Measurements from ENCODE around the gene MRAS.

The MRAS gene

GRCh38 chr3:138394156-138394555 lies 45.8 kb downstream of the MRAS start:
- TF ChIP-seq CTCF (IDR thresholded peaks at IDR 0.05) = no peak
- H3K27me3 ChIP-seq = no peaks in the 10 kb centered on the region
- no peaks in the 10 kb centered on the region for H3K36me3 ChIP-seq
- no peak overlapping the region for H3K27ac ChIP-seq
- no peaks in the 10 kb centered on the region for H3K4me1 ChIP-seq (ENCODE audit: control insufficient read depth in 1 of 2, insufficient read depth in 1 of 2, low read depth in 1 of 2, low read length in 1 of 2)
- no peaks in the 10 kb centered on the region for H3K9me3 ChIP-seq
- no peak overlapping the region for H3K4me3 ChIP-seq (ENCODE audit: low read depth in 1 of 2, low read length in 1 of 2)

- TF ChIP-seq CTCF (IDR thresholded peaks at IDR 0.05) = no peak
- Histone ChIP-seq H3K4me1 (ENCODE audit: control insufficient read depth in 1 of 2, insufficient read depth in 1 of 2, low read depth in 1 of 2, low read length in 1 of 2) (no peaks in the 10 kb centered on the region), H3K4me3 (ENCODE audit: low read depth in 1 of 2, low read length in 1 of 2) (no peak overlapping the region), H3K9me3 (no peaks in the 10 kb centered on the region), H3K27me3 (no peaks in the 10 kb centered on the region), H3K27ac (no peak overlapping the region), H3K36me3 (no peaks in the 10 kb centered on the region)
Observed at GRCh38 chr3:138394686-138395085, 46.3 kb downstream of the MRAS start.

GRCh38 chr3:138395865-138396751 lies 47.7 kb downstream of the MRAS start:
- Histone ChIP-seq H3K4me1 (ENCODE audit: control insufficient read depth in 1 of 2, insufficient read depth in 1 of 2, low read depth in 1 of 2, low read length in 1 of 2) (no peaks in the 10 kb centered on the region), H3K9me3 (no peaks in the 10 kb centered on the region), H3K36me3 (no peaks in the 10 kb centered on the region), H3K27me3 (no peaks in the 10 kb centered on the region), H3K27ac (no peak overlapping the region), H3K4me3 (ENCODE audit: low read depth in 1 of 2, low read length in 1 of 2) (no peak overlapping the region)
- no peak for TF ChIP-seq CTCF (IDR thresholded peaks at IDR 0.05)

- H3K4me1 ChIP-seq (ENCODE audit: control insufficient read depth in 1 of 2, insufficient read depth in 1 of 2, low read depth in 1 of 2, low read length in 1 of 2) = no peaks in the 10 kb centered on the region
- no peaks in the 10 kb centered on the region for H3K27me3 ChIP-seq
- no peak overlapping the region for H3K27ac ChIP-seq
- no peak overlapping the region for H3K4me3 ChIP-seq (ENCODE audit: low read depth in 1 of 2, low read length in 1 of 2)
- H3K36me3 ChIP-seq = no peaks in the 10 kb centered on the region
- TF ChIP-seq CTCF (IDR thresholded peaks at IDR 0.05) = no peak
- no peaks in the 10 kb centered on the region for H3K9me3 ChIP-seq
Observed at GRCh38 chr3:138396752-138397410, 48.5 kb downstream of the MRAS start.

GRCh38 chr3:138397983-138398382 lies 49.6 kb downstream of the MRAS start:
- H3K9me3 ChIP-seq = no peaks in the 10 kb centered on the region
- no peaks in the 10 kb centered on the region for H3K27me3 ChIP-seq
- H3K4me3 ChIP-seq (ENCODE audit: low read depth in 1 of 2, low read length in 1 of 2) = no peak overlapping the region
- TF ChIP-seq CTCF (IDR thresholded peaks at IDR 0.05) = no peak
- no peaks in the 10 kb centered on the region for H3K36me3 ChIP-seq
- H3K4me1 ChIP-seq (ENCODE audit: control insufficient read depth in 1 of 2, insufficient read depth in 1 of 2, low read depth in 1 of 2, low read length in 1 of 2) = no peaks in the 10 kb centered on the region
- no peak overlapping the region for H3K27ac ChIP-seq
